ENCODE data around the gene TFB1M. TPM values are rescaled to one million over a fixed set of nuclear protein-coding genes. Genes with fewer than 3 reads are reported as not detected.

Gene TFB1M
- total RNA-seq, 4 donors from 2014 or later, result 6.7 to 20.3 (median 14.9) TPM

DNA sequence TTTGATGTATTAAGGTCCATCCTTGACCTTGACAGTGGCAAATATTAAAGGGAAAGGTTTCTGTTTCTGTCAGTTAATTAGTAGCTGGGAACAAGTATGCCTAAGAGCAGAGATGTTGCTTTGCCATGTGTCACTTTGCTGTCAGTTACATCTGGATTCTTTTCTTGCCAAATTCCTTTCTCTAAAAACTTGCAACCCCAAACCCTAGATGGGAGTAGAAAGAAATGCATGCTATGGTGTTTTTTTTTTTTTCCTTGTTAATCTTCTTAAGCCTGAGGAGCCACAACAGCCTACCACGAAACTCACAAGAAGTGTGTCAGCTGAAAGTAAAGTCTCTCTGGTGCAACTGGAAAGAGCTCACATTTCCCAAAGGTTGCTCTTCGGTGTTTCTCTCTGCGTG, 68.5 kb downstream of the TFB1M start:
- Histone ChIP-seq H3K36me3 (no peaks in the 10 kb centered on the region), H3K27ac (no peak overlapping the region), H3K27me3 (no peaks in the 10 kb centered on the region), H3K4me3 (no peak overlapping the region), H3K9me3 (no peaks in the 10 kb centered on the region), H3K4me1 (peaks cover 5% of the 10 kb centered on the region)
- 79% methylated on average over 3 of the region's 3 CpGs for WGBS
- no peak for DNase-seq (ENCODE audit: low spot score in 2 of 2)
- TF ChIP-seq EP300 (IDR thresholded peaks at IDR 0.05) (no peak), POLR2A (IDR thresholded peaks at IDR 0.05) (no peak), POLR2AphosphoS5 (IDR thresholded peaks at IDR 0.05) (no peak)
- TF ChIP-seq, protein P1, sequence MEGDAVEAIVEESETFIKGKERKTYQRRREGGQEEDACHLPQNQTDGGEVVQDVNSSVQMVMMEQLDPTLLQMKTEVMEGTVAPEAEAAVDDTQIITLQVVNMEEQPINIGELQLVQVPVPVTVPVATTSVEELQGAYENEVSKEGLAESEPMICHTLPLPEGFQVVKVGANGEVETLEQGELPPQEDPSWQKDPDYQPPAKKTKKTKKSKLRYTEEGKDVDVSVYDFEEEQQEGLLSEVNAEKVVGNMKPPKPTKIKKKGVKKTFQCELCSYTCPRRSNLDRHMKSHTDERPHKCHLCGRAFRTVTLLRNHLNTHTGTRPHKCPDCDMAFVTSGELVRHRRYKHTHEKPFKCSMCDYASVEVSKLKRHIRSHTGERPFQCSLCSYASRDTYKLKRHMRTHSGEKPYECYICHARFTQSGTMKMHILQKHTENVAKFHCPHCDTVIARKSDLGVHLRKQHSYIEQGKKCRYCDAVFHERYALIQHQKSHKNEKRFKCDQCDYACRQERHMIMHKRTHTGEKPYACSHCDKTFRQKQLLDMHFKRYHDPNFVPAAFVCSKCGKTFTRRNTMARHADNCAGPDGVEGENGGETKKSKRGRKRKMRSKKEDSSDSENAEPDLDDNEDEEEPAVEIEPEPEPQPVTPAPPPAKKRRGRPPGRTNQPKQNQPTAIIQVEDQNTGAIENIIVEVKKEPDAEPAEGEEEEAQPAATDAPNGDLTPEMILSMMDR (IDR thresholded peaks at IDR 0.05), result no peak

DNA sequence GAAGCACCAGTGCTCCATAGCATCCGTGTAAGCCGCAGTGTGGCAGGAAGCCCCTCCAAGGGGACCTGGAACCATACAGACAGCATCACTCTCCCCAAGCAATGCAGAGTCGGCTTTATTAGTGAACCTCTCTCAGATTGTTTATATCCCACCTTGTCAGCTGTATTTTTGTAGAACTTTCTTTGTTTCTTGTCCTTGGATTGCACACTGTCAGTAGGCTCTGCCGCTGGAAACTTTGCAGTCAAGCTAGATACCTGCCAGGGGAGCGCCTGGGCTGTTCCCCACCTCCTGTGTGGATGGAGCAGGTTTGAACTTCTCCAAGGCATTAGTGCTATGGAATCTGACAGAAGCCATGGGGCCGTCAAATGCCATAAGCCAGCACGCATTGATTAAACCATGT, 69.1 kb downstream of the TFB1M start:
- DNase-seq (ENCODE audit: low spot score in 2 of 2), result no peak
- no peaks in the 10 kb centered on the region for H3K9me3 ChIP-seq
- H3K36me3 ChIP-seq, result no peaks in the 10 kb centered on the region
- H3K4me1 ChIP-seq, result peaks cover 5% of the 10 kb centered on the region
- H3K4me3 ChIP-seq, result no peak overlapping the region
- H3K27me3 ChIP-seq, result no peaks in the 10 kb centered on the region
- TF ChIP-seq POLR2AphosphoS5 (IDR thresholded peaks at IDR 0.05), result no peak
- TF ChIP-seq POLR2A (IDR thresholded peaks at IDR 0.05), result no peak
- TF ChIP-seq, protein P1 (IDR thresholded peaks at IDR 0.05), result no peak
- no peak for TF ChIP-seq EP300 (IDR thresholded peaks at IDR 0.05)
- no peak overlapping the region for H3K27ac ChIP-seq
- 93% methylated on average over 7 of the region's 7 CpGs for WGBS

DNA sequence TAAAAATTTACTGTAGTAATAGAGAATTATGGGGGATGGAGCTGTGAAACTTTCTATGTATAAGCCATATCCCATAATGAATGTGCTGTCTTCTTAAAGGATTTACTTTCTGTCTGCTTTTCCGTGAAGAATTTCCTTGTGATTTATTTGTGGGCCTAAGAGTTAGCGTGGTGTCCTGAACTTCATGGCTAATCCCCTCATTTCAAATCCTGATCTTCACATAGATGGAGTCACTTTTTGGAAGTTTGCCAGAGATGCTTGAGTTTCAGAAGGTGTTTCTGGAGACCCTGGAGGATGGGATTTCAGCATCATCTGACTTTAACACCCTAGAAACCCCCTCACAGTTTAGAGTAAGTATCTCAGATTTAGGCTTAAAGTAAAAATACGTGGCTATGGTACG, 69.8 kb downstream of the TFB1M start:
- no peak for DNase-seq (ENCODE audit: low spot score in 2 of 2)
- Histone ChIP-seq H3K36me3 (no peaks in the 10 kb centered on the region), H3K4me3 (no peak overlapping the region), H3K27me3 (no peaks in the 10 kb centered on the region), H3K4me1 (peaks cover 5% of the 10 kb centered on the region), H3K27ac (no peak overlapping the region), H3K9me3 (no peaks in the 10 kb centered on the region)
- WGBS, result 84% methylated on average over 4 of the region's 4 CpGs
- TF ChIP-seq, protein P1 (IDR thresholded peaks at IDR 0.05), result no peak
- TF ChIP-seq EP300 (IDR thresholded peaks at IDR 0.05) (no peak), POLR2AphosphoS5 (IDR thresholded peaks at IDR 0.05) (no peak), POLR2A (IDR thresholded peaks at IDR 0.05) (no peak)

DNA sequence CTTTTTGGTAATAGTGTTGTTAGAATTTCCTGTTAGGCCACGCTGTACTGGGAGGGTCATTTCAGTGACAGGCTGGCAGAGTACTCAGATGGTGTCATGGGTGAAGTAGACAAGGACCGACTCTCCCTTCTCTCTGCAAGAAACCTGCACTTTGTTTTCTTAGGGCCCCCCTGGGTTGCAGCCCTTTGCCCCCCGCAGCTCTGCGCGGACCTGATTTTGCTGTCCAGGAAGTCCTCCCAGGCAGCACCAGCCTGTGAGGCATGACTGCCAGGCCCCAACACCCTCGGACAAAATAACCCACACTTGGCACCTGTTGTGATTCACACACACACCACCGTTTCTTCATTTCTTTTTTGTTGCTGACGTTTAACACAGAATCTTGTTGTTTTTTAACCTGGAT, 72.3 kb downstream of the TFB1M start:
- TF ChIP-seq POLR2A (IDR thresholded peaks at IDR 0.05), result no peak
- TF ChIP-seq POLR2AphosphoS5 (IDR thresholded peaks at IDR 0.05), result no peak
- no peak for TF ChIP-seq EP300 (IDR thresholded peaks at IDR 0.05)
- TF ChIP-seq, protein P1 (IDR thresholded peaks at IDR 0.05), result no peak
- no peaks in the 10 kb centered on the region for H3K9me3 ChIP-seq
- no peak overlapping the region for H3K27ac ChIP-seq
- no peak for DNase-seq (ENCODE audit: low spot score in 2 of 2)
- H3K36me3 ChIP-seq, result no peaks in the 10 kb centered on the region
- H3K4me3 ChIP-seq, result no peak overlapping the region
- H3K4me1 ChIP-seq, result no peaks in the 10 kb centered on the region
- 90% methylated on average over 8 of the region's 8 CpGs for WGBS
- H3K27me3 ChIP-seq, result no peaks in the 10 kb centered on the region

DNA sequence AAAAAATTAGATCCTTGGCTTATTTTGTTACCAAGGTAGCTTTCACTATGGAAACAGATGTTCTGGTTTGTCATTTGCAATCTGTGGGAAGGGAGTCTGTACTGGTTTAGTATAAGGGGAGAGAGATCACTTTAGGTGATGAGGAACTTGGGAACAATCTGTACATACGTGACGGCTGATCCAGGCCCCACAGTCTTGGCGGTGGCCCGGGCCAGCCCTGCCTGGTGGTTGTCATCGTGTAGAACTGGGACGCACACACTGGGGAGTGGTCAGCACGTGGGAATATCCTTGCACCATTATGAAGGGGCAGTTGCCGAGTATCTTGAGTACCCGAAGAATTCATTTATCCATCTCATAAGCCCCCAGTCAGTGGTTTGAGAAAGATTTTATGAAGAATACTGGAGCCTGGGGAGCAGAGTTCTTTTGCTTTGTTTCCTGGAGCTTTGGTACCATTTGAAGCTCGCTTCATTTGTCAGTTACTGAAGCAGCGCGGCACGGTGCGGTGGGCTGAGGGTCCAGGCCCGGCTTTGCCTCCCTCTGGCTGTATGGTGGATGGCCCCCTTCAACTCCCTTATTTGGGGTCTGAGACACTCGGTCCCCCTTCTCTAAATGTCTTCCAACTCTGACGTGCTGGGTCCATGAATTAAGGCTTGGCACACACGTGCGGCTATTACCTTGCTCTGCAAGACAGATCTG, 73.2 kb downstream of the TFB1M start:
- Histone ChIP-seq H3K27me3 (no peaks in the 10 kb centered on the region), H3K4me3 (no peak overlapping the region), H3K9me3 (no peaks in the 10 kb centered on the region), H3K4me1 (no peaks in the 10 kb centered on the region), H3K27ac (no peak overlapping the region), H3K36me3 (no peaks in the 10 kb centered on the region)
- no peak for DNase-seq (ENCODE audit: low spot score in 2 of 2)
- no peak for TF ChIP-seq POLR2A (IDR thresholded peaks at IDR 0.05)
- TF ChIP-seq EP300 (IDR thresholded peaks at IDR 0.05), result no peak
- TF ChIP-seq, protein P1 (IDR thresholded peaks at IDR 0.05), result no peak
- no peak for TF ChIP-seq POLR2AphosphoS5 (IDR thresholded peaks at IDR 0.05)
- WGBS, result 93% methylated on average over 19 of the region's 19 CpGs

Measured in suprapubic skin (tissue), 4 donors.